ENCODE results near the gene CAMTA1.

DNA sequence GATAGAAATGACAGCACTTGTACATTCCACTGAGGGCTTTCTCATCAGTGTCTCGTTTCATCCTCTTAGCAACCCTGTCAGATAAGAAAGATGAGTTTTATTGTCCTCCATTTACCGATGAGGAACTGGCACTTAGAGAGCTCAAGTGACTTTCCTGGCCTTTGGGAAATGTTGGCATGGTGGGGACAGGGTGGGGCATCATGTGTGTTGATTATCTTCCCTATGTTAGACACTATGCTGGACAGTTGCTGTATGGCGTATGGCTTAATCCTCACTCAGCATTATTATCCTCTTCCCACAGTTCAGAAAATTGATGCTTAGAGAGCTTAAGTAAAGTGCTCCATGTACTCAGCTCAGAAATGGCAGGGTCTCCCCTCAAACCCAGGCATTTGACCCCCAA, 163.2 kb downstream of the CAMTA1 start:
- TF ChIP-seq, protein P1, sequence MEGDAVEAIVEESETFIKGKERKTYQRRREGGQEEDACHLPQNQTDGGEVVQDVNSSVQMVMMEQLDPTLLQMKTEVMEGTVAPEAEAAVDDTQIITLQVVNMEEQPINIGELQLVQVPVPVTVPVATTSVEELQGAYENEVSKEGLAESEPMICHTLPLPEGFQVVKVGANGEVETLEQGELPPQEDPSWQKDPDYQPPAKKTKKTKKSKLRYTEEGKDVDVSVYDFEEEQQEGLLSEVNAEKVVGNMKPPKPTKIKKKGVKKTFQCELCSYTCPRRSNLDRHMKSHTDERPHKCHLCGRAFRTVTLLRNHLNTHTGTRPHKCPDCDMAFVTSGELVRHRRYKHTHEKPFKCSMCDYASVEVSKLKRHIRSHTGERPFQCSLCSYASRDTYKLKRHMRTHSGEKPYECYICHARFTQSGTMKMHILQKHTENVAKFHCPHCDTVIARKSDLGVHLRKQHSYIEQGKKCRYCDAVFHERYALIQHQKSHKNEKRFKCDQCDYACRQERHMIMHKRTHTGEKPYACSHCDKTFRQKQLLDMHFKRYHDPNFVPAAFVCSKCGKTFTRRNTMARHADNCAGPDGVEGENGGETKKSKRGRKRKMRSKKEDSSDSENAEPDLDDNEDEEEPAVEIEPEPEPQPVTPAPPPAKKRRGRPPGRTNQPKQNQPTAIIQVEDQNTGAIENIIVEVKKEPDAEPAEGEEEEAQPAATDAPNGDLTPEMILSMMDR (IDR thresholded peaks at IDR 0.05): no peak
- no peak for TF ChIP-seq EP300 (IDR thresholded peaks at IDR 0.05)
- TF ChIP-seq POLR2A (IDR thresholded peaks at IDR 0.05): no peak
- TF ChIP-seq POLR2AphosphoS5 (IDR thresholded peaks at IDR 0.05): no peak

Measured in stomach (tissue), 4 donors.